HUES48 (cell line): ENCODE results near the gene FOXRED1.
"Not testable (repeated sequence)": the region's sequence is repeated elsewhere in the genome, so short reads cannot be mapped to it uniquely, and the experiment has no call there.

ENCODE experiments used
- H3K27ac ChIP-seq: one replicate; pipeline ENCODE4 v1.7.0; 2013; ENCODE audit warnings: low read depth, low read length, inconsistent platforms
- H3K27me3 ChIP-seq: 2 replicates; pipeline ENCODE4 v1.6.1; 2013; ENCODE audit warnings: mild to moderate bottlenecking, low read length; ENCODE audit not compliant: control insufficient read depth, insufficient read depth
- H3K36me3 ChIP-seq: 2 replicates; pipeline ENCODE4 v1.6.1; 2013; ENCODE audit warnings: low read length; ENCODE audit not compliant: control insufficient read depth, insufficient read depth
- H3K4me1 ChIP-seq: 2 replicates; pipeline ENCODE4 v1.6.1; 2013; ENCODE audit warnings: mild to moderate bottlenecking, low read length; ENCODE audit not compliant: control insufficient read depth, insufficient read depth
- H3K4me3 ChIP-seq: 2 replicates; pipeline ENCODE4 v1.5.1; 2013; ENCODE audit warnings: mild to moderate bottlenecking, low read depth, low read length
- H3K9ac ChIP-seq: 2 replicates; pipeline ENCODE4 v1.6.1; 2013; ENCODE audit warnings: mild to moderate bottlenecking, low read depth, low read length, moderate library complexity
- H3K9me3 ChIP-seq: 2 replicates; pipeline ENCODE4 v1.6.1; 2013; ENCODE audit warnings: low read length; ENCODE audit not compliant: control insufficient read depth, insufficient read depth

The FOXRED1 gene

GRCh38 chr11:126253265-126253664 lies 15.7 kb upstream of the FOXRED1 start:
- H3K4me3 ChIP-seq: no peak overlapping the region
- H3K36me3 ChIP-seq: peaks cover 77% of the 10 kb centered on the region
- H3K4me1 ChIP-seq: no peaks in the 10 kb centered on the region
- no peaks in the 10 kb centered on the region for H3K27me3 ChIP-seq
- no peaks in the 10 kb centered on the region for H3K9me3 ChIP-seq
- H3K9ac ChIP-seq: no peak overlapping the region
- no peak overlapping the region for H3K27ac ChIP-seq

- Histone ChIP-seq H3K9me3 (no peaks in the 10 kb centered on the region), H3K36me3 (peaks cover 77% of the 10 kb centered on the region), H3K9ac (no peak overlapping the region)
Measured at GRCh38 chr11:126254819-126255218, 14.1 kb upstream of the FOXRED1 start.

GRCh38 chr11:126255507-126255906 lies 13.4 kb upstream of the FOXRED1 start:
- H3K36me3 ChIP-seq: peaks cover 77% of the 10 kb centered on the region
- H3K4me3 ChIP-seq, H3K4me1 ChIP-seq, H3K27me3 ChIP-seq, H3K9ac ChIP-seq, H3K9me3 ChIP-seq, H3K27ac ChIP-seq: not testable (repeated sequence)

More at GRCh38 chr11:126254819-126255218, 14.1 kb upstream of the FOXRED1 start:
- Histone ChIP-seq H3K27ac (no peak overlapping the region), H3K4me3 (no peak overlapping the region), H3K4me1 (no peaks in the 10 kb centered on the region), H3K27me3 (no peaks in the 10 kb centered on the region)

GRCh38 chr11:126256216-126256615 lies 12.7 kb upstream of the FOXRED1 start:
- H3K27ac ChIP-seq: no peak overlapping the region
- no peaks in the 10 kb centered on the region for H3K9me3 ChIP-seq
- H3K4me3 ChIP-seq: no peak overlapping the region
- H3K4me1 ChIP-seq: no peaks in the 10 kb centered on the region
- peaks cover 77% of the 10 kb centered on the region for H3K36me3 ChIP-seq
- H3K9ac ChIP-seq: no peak overlapping the region
- no peaks in the 10 kb centered on the region for H3K27me3 ChIP-seq

GRCh38 chr11:126257144-126257543 lies 11.8 kb upstream of the FOXRED1 start:
- H3K27ac ChIP-seq: no peak overlapping the region
- no peak overlapping the region for H3K9ac ChIP-seq
- H3K4me1 ChIP-seq: no peaks in the 10 kb centered on the region
- H3K9me3 ChIP-seq: no peaks in the 10 kb centered on the region
- H3K4me3 ChIP-seq: no peak overlapping the region
- peaks cover 82% of the 10 kb centered on the region for H3K36me3 ChIP-seq
- H3K27me3 ChIP-seq: no peaks in the 10 kb centered on the region

- Histone ChIP-seq H3K9ac (no peak overlapping the region), H3K4me3 (no peak overlapping the region), H3K4me1 (no peaks in the 10 kb centered on the region), H3K27me3 (no peaks in the 10 kb centered on the region), H3K9me3 (no peaks in the 10 kb centered on the region), H3K36me3 (peaks cover 82% of the 10 kb centered on the region), H3K27ac (no peak overlapping the region)
Measured at GRCh38 chr11:126257764-126258163, 11.2 kb upstream of the FOXRED1 start.

GRCh38 chr11:126262216-126262615 lies 6.7 kb upstream of the FOXRED1 start:
- Histone ChIP-seq H3K27me3 (no peaks in the 10 kb centered on the region), H3K9me3 (no peaks in the 10 kb centered on the region), H3K9ac (no peak overlapping the region), H3K27ac (no peak overlapping the region), H3K4me3 (no peak overlapping the region), H3K36me3 (peaks cover 87% of the 10 kb centered on the region), H3K4me1 (no peaks in the 10 kb centered on the region)

GRCh38 chr11:126263489-126263888 lies 5.5 kb upstream of the FOXRED1 start:
- Histone ChIP-seq H3K36me3 (peaks cover 81% of the 10 kb centered on the region), H3K4me3 (no peak overlapping the region), H3K27ac (no peak overlapping the region), H3K9ac (no peak overlapping the region), H3K27me3 (no peaks in the 10 kb centered on the region), H3K9me3 (no peaks in the 10 kb centered on the region), H3K4me1 (peaks cover 3% of the 10 kb centered on the region; the same call in 1 of the 2 replicates)

- Histone ChIP-seq H3K4me1 (peaks cover 3% of the 10 kb centered on the region; the same call in 1 of the 2 replicates), H3K9me3 (no peaks in the 10 kb centered on the region), H3K9ac (no peak overlapping the region), H3K27me3 (no peaks in the 10 kb centered on the region), H3K27ac (no peak overlapping the region), H3K4me3 (no peak overlapping the region), H3K36me3 (peaks cover 69% of the 10 kb centered on the region)
Measured at GRCh38 chr11:126265811-126266210, 3.1 kb upstream of the FOXRED1 start.

GRCh38 chr11:126267650-126268049 lies 1.3 kb upstream of the FOXRED1 start:
- Histone ChIP-seq H3K4me1 (peaks cover 3% of the 10 kb centered on the region; the same call in 1 of the 2 replicates), H3K4me3 (peak overlapping the region; percentile 96), H3K27ac (peak overlapping the region; percentile 97), H3K9ac (peak overlapping the region; percentile 97), H3K36me3 (peaks cover 61% of the 10 kb centered on the region), H3K27me3 (no peaks in the 10 kb centered on the region), H3K9me3 (no peaks in the 10 kb centered on the region)

GRCh38 chr11:126268361-126268707 lies 620 bp upstream of the FOXRED1 start:
- Histone ChIP-seq H3K4me1 (peaks cover 3% of the 10 kb centered on the region; the same call in 1 of the 2 replicates), H3K27me3 (no peaks in the 10 kb centered on the region), H3K36me3 (peaks cover 61% of the 10 kb centered on the region), H3K9me3 (no peaks in the 10 kb centered on the region), H3K4me3 (peak overlapping the region; percentile 96), H3K27ac (peak overlapping the region; percentile 97), H3K9ac (peak overlapping the region; percentile 97)

GRCh38 chr11:126277322-126277721 lies 8.4 kb downstream of the FOXRED1 start:
- Histone ChIP-seq H3K27ac (no peak overlapping the region), H3K4me3 (no peak overlapping the region), H3K9me3 (no peaks in the 10 kb centered on the region), H3K27me3 (peaks cover 10% of the 10 kb centered on the region; the same call in 1 of the 2 replicates), H3K4me1 (peaks cover 5% of the 10 kb centered on the region; the same call in 1 of the 2 replicates), H3K36me3 (peaks cover 53% of the 10 kb centered on the region), H3K9ac (no peak overlapping the region)
